ENCODE data around the gene ANO3.
"Not testable (repeated sequence)": the region's sequence is repeated elsewhere in the genome, so short reads cannot be mapped to it uniquely, and the experiment has no call there.

ANO3 gene

DNA sequence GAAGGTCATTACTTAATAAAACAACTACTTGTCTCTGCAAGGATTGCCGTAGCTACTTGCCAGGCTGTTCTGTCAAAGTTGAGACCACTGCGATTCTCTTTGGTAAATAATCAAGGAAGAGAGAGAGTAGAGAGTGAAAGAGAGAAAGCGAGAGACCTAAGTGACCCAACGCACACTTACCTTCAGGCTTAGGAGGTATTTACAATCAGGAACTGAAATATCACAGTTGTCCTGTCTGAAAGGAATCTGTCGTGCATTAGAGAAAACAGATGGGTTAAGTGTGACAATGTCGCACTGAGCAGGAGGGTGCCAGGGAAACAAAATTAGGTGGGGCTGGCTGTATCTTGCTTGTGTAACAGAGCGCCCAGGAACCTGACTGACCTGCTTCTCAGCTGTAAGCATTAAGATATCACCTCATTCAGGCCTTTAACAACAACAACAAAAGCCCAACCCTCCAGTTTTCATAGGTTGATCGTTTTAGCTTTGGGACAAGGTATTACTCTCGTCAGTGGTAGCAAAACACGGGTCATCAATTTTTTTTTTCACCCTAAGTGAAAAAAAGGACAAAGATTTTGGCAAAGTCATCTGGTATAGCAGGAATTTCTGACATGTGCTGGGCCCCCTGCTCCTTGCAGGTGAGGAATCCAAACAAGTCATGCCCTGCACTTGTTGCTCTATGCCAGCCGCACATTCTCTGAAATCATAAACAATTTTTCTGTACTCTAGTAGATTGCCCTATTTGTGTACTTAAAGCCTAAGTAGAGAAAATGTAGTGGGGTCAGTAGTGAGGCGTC is 240.1 kb downstream of the ANO3 start, which contains the start of gene MUC15:
TSS of gene MUC15 (minus strand) at position 403 of the 794 bp plus-strand sequence. CDS start 5,169 bp downstream, outside the sequence.
- no peak for DNase-seq (ENCODE audit: low read depth in 4 of 4, low spot score in 1 of 4)

DNA sequence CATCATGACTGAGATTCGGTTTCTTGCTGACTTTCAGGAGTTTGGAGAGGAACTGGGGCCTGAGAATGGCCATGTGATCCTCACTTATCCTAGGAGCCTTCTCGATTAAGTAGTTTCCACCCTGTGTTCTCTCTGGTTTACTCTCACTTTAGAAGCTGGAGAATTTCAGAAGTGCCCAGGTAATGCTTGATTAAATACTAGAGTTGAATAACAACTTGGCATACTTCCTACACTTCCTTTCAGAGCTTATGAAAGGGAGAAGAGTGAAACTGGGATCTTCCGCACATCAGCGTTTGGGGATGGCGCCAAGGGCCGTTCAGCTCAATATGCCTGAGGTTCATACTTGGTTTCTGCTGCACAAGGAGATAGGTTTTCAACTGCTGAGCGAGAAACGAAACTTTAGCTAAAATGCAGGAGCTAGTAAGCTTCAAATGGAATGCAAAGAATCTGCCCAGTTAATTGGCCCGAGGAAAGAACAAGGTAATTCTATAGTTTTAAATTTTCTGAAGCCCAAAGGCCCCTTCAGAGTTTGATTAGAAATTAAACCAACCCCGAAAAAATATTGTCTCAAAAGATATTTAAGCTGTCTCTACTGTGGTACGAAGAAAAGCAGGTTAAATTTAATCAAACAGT is 241.0 kb downstream of the ANO3 start:
- no peak for DNase-seq (ENCODE audit: low read depth in 4 of 4, low spot score in 1 of 4)

DNA sequence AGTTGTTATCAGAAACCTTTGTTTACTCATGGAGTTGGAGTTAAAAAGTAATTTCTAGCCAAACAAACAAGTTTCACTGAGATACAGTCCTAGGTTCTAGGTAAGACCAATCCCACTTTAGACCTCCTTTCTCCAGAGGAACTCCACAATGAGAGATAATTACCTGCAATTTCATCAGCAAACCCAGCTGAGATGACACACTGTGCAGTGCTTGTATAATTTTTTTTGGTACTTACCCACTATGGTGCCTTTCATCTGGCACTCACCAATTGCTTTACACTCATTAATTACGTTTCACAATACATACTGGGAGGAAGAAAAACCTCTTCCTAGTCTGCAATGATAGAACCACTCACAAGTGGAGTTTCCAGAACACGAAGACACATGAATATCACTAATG is 242.0 kb downstream of the ANO3 start:
- no peak for DNase-seq (ENCODE audit: low read depth in 4 of 4, low spot score in 1 of 4)

DNA sequence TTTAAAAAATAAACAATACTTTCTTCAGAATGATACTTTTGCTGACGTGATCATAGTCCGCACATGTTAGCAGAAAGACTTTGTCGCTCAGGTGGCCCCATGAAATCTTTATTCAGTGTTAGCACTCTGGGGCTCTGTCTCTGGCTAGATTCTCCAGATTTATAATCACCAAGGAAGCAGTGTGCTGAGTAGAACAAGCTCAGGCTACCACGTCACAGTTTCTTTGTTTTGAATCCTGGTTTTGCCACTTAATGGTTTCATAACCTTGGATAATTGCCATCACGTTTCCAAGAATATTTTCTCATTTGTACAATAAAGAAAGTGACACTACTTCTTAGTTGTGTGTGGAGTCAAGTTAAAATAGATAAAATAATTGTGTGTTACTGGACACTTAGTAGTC is 244.0 kb downstream of the ANO3 start:
- no peak for DNase-seq (ENCODE audit: low read depth in 4 of 4, low spot score in 1 of 4)

DNA sequence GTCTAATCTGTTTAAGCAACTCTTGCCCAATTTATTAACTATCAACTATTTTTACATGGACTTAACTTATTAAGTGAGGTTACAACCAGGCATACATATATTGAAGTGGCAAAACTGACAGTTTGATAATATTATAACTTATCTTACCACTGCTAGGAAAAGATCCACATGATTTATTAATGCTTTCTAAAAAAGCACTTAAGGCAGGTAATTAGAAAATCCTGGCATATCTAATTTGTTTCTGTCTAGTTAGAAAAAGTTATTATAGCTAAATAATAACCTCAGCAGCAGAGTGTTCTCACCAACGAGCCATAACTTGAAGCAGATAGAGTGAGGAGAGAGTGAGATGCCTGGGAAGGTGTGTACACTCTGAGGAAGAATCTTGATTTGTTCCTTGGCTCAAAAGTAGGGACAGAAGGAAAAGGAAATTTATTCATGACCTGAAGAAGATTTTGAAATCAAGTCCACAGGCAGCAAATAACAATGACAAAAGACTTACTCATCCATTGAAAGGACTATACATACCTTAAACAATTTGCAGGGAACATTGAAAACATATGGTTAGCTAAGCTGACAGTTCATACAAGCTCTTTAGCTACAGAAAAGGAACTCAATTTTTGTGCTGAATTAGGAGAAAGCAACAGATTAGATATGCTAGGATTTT is 247.2 kb downstream of the ANO3 start:
- no peak for DNase-seq (ENCODE audit: low read depth in 4 of 4, low spot score in 1 of 4)

DNA sequence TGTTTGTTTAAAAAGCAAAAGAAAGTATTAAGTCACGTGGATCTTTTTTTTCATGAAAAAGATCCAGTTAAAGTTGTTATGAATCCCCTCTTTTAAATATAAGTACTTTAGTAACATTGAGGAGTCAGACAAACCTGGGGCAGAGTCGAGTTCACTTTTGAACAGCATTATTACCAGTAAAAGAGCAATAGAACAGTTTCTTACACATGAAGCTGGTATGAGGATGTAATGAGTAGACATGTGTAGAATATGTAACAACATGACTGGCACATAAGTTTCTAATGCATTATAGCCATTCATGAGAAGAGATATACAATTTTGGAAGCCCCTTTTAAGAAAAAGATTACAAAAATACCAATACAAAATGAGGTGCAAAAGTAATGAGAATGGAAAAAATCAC is 247.8 kb downstream of the ANO3 start:
- DNase-seq (ENCODE audit: low read depth in 4 of 4, low spot score in 1 of 4): no peak

DNA sequence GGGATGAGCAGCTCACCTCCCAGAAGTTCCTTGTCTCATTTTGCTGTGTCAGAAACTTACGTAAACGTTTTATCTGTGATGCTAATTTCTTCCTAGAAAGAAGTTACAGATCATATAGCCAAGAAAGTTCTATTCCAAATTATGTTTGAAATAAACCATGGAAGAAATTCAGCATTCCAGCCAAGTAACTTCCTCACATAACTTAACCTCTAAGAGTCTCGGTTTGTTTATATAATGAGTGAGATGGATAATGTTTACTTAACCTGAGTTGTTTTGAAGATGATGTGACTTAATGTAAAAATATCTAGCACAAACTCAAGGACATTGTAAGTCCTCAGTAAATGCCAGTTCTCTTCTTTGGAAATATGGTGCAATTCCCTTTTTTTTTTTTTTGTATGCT is 249.0 kb downstream of the ANO3 start:
- DNase-seq (ENCODE audit: low read depth in 4 of 4, low spot score in 1 of 4): no peak

DNA sequence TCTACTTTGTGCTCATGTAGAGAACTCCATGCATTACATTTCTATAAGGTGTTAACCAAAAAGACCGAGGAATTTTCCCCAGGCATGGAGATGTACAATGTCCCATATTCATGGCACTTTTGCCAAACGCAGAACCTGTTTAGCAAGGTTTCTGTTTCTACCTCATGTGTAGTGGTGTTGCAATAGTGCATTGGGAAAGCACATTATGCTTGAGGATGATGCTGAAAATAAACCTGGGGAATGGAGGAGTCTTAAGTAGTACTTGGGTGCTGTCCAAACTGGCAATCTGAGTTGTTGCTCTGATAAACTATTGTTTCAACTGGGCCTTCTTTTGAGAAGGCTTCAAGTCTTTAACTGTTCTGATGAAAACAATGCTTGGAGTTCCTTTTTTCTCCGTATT is 251.6 kb downstream of the ANO3 start:
- DNase-seq (ENCODE audit: low read depth in 4 of 4, low spot score in 1 of 4): no peak

DNA sequence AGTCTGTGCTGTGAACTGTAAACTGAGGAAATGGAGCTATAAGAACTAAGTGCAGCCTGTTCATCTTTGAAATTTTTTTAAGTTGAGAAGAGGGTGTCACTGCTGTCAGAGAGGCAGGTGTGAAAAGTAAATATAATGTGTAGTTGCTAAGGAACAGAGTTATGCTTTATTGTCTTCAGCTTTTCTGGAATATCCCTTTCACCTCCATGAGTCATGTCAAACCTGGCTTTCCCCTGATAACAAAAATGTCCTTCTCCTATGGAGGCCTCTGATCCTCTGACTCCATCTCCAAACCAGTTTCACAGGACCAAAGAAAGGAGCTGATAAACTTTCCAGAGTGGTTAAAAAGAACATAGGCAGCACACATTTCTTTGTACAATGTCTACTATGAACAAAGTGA is 252.9 kb downstream of the ANO3 start:
- no peak for DNase-seq (ENCODE audit: low read depth in 4 of 4, low spot score in 1 of 4)

DNA sequence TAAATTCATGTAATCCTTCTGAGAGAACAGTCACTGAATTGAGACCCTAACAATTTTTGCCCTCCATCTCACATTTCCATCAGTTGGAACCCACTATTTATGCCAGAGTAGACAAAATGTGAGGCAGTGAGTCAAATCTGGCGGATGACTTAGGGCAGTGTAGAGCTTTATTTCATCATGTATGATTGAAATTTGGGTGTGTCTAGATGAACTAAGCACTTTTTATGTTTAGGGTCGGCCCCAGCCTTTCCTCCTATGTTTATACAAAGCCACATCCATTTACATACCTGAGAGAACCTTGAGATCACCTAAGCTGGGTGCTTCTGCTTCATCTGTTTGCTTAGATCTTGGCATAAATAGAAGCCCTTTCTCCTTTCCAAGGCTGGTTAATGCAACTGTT is 255.1 kb downstream of the ANO3 start:
- DNase-seq (ENCODE audit: low read depth in 4 of 4, low spot score in 1 of 4): no peak

DNA sequence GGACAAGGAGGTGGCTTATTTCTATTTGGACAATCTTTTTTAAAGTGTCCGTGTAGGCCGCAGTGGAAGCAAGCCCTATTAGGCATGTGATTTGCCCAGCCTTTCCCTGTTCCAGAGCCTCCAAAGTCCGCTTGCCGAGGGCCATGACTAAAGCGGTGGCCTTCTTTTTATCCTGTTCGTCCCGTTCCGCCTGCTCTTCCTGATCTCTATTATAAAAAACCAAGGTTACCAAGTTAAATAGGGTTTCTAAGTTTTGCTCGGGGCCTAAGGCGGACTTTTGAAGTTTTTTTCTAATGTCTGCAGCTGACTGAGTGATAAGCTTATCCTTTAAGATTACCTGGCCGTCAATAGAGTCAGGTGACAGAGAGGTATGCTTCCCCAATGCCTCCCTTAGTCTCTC is 261.8 kb downstream of the ANO3 start:
- DNase-seq (ENCODE audit: low read depth in 4 of 4, low spot score in 1 of 4): no peak

DNA sequence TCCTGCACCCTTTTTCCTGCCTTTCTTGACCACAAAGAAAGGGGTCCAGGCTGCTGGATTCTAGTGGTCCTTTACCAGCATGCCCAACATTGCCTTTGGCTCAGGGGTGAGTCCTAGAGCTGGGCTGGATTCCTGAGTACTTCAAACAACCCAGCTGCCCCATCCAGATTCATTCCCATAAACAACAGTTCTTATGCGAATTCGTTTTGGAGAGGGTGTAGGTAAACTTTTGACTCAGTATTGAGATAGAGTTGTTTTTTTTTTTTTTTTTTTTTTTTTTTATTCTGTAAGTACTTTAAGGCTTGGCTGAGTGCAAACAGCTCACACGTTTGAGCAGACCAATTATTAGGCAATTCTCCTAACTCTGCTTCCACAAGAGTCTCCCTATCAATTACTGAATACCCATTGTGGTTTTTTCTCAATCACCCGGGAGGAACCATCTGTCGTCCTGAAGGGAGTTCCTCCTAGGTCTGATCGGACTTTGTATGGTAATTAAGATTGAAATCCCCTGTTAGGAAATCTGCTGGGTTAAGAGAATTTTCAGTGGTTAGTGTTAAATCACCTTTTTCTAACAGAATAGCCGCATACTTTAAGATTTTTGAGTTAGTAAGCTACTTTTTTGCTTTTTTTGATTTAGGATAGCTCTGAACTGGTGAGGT is 263.4 kb downstream of the ANO3 start:
- not testable (repeated sequence) for DNase-seq (ENCODE audit: low read depth in 4 of 4, low spot score in 1 of 4)

DNA sequence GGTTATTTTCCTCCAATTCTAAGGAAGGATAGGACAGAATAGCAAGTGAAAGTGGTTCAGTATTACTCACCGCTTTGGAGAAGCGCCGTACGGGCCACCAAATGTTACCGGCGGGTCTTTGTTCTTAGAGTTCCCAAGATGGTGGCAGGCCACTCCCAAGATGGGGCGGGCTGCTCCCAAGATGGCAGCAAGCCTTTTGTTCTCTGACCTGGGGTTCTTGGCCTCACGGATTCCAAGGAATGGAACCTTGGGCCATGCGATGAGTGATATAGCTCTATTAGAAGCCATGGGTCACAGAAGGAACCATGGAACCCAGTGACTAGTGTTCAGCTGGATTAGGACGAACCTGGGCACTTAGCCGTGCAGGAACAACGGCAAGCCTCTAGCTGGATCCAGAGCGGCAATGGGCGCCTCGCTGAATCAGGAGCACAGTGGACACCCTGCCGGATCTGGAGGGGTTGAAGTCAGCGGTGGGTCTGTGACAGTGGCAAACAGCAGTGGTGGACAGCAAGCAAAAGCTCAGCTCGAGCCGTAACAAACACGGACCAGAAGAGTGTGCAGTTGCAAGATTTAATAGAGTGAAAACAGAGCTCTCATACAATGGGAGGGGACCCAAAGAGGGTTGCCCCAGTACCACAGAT is 265.2 kb downstream of the ANO3 start:
- not testable (repeated sequence) for DNase-seq (ENCODE audit: low read depth in 4 of 4, low spot score in 1 of 4)

DNA sequence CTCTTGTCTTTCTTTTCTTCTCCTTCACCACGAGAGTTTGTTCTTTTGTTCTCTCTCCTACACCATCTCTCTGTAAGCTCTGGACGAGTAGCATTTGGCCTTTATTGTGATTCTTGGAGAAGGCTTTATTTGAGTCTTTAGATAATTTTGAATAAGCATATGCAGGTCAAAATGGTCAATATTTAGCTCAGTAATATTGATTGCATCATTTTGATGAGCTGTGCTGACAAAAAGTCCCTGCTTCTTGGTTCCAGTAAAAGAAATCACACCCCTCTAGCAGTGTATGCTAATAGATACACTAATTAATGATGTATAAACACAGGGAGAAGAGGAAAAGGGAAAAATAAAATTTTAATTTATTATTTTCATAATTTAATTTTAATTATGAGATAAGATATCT is 266.0 kb downstream of the ANO3 start:
- DNase-seq (ENCODE audit: low read depth in 4 of 4, low spot score in 1 of 4): no peak

DNA sequence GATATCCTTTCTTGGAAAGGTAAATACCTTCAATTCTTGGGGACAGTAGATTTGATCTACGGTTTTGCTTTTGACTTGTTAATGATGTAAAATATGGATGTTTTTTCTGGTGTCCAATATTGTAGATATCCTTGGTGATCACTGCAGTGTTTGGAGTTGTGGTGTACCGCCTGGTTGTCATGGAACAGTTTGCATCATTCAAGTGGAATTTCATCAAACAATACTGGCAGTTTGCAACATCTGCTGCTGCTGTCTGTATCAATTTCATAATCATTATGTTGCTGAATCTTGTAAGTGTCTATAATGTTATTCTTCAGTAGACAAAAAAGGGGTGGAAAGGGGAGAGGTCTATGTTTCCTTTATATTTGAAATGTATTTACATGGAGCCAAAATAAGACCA is 267.5 kb downstream of the ANO3 start:
- DNase-seq (ENCODE audit: low read depth in 4 of 4, low spot score in 1 of 4): no peak

DNA sequence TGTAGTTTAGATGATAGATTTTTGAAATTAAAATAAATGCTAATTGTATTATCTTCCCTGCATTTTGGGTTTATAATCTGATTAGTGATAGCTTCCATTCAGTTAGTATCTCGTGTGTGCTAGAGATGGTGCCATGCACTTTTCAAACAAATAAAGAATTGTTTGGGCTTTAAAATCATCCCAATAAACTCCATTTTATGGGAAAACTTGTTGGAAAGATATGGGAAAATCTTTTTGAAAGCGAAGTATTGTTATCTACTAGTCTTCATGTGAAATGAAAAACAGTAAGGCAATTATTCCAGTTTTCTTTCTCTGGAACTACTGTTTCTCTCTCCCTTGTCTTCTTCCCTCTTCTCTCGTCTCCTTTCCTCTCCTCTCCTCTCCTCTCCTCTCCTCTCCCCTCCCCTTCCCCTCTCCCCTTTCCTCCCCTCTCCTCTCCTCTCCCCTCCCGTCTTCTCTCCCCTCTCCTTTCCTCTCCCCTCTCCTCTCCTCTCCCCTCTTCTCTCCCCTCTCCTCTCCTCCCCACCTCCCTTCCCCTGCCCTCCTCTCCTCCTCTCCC is 268.0 kb downstream of the ANO3 start:
- DNase-seq (ENCODE audit: low read depth in 4 of 4, low spot score in 1 of 4): no peak

DNA sequence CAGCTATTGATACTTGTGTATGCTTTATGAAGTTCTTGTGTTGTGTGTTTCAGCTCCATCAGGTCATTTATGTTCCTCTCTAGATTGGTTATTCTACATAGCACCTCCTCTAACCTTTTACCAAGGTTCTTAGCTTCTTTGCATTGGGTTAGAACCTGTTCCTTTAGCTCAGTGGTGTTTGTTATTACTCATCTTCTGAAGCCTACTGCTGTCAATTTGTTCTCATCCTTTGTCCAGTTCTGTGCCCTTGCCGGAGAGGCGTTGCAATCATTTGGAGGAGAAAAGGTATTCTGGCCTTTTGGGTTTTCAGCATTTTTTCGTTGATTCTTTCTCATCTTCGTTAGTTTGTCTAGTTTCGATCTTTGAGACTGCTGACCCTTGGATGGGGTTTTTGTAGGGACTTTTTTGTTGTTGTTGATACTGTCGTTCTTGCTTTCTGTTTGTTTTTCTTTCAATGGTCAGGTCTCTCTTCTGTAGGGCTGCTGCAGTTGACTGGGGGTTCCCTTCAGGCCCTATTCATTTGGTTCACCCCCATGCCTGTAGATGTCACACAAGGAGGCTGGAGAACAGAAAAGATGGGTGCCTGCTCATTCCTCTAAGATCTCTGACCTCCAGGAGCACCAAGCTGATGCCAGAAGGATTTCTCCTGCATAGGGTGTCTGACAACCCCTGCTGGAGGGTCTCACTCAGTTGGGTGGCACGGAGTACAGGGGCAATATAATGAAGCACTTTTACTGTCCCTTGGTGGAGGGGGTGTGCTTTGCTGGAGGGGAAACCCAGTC is 276.0 kb downstream of the ANO3 start:
- DNase-seq (ENCODE audit: low read depth in 4 of 4, low spot score in 1 of 4): no peak

DNA sequence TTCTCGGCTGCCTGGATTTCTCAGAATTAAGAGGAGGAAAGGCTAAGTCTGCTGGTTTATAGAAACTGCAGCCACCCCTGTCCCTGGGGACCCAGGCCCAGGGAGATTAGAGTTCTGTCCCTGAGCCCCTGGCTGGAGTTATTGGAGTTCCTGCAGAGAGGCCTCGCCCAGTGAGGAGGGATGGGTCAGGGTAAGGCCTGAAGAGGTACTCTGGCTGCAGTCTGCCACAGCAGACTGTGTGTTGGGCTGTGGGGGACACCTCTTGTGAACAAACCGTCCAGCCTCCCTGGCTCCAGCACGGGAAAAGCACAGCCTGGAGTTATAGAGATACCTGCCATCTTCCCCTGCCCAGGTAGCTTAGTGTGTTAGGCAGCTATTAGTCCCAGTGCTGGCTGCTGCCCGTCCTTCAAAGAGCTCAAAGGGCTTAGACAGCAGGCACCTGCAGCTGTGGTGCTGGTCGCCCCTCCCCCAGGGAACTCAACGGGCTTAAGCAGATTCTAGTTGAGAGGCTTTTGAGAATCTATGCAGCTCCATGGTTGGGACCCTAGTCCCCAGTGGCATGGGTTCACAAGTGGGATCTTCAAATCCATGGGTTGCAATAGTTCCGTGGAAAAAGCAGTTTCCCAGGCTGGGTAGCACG is 276.7 kb downstream of the ANO3 start:
- DNase-seq (ENCODE audit: low read depth in 4 of 4, low spot score in 1 of 4): no peak

DNA sequence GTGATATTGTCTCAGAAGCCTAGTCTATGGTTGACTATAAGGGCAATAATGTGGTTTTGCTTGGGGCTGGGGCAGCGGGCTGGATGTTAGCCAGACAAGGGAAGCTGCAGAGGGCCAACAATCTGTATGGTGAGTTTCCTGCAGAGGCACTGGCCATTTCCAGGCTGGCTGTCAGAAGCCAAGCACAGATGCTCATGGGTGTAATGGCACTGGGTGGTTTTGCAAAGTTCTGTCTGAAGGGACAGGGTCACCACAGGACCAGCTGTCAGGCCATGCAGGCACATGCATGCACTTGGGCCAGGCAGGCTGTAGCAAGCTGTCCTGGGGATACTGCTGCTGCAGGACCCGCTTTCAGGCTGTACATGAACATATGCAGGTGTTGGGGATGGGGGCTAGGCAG is 281.8 kb downstream of the ANO3 start:
- DNase-seq (ENCODE audit: low read depth in 4 of 4, low spot score in 1 of 4): no peak

DNA sequence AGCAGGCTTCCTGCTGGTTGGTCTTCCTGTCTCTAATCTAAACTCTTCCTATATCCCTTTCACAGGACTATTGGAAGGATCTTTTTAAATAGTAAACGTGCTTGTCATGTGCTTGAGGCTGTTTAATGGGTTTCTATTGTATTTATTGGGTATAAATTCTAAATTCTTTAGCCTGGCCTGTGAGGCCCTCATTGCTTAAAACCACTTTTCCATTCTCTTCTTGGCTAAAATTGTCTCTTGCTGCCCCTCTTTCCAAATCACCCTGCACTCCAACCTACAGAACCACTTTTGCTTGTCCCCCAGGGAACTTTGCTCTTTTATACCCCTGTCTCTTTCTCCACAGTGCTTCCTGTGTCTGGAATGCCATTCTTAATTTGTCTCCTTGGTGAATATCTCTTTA is 286.5 kb downstream of the ANO3 start:
- DNase-seq (ENCODE audit: low read depth in 4 of 4, low spot score in 1 of 4): no peak
